WTC11 (cell line): Measurements from ENCODE around the gene CAPN13. TPM values are rescaled to one million over a fixed set of nuclear protein-coding genes. Genes with fewer than 3 reads are reported as not detected.

Experiments
- ATAC-seq: fragments of 200-7000 bp; cut with Tn5 transposase; 2 replicates; pipeline ENCODE4 v1.10.0; 2021; ENCODE audit warnings: mild to moderate bottlenecking, moderate library complexity
- CTCF ChIA-PET: fragments of 300-600 bp; sonication (Branson Sonifier 250); formaldehyde crosslinking; loops from one replicate; lab custom pipeline; 2021; ENCODE audit warnings: antibody characterized with exemption; lab: Charles Lee
- POLR2A ChIA-PET: fragments of 350-600 bp; sonication (Branson Sonifier 250); formaldehyde crosslinking; loops from one replicate; lab custom pipeline; 2021; ENCODE audit warnings: antibody characterized with exemption; lab: Charles Lee
- DNase-seq: peaks from one replicate; pipeline ENCODE4 v3.0.0; 2021; ENCODE audit warnings: low spot score
- H3K27ac Mint-ChIP-seq: 2 replicates; pipeline ENCODE4 v1.8.0; 2021; ENCODE audit warnings: mixed read lengths
- H3K27me3 Mint-ChIP-seq: 2 replicates; pipeline ENCODE4 v1.8.0; 2021; ENCODE audit warnings: low read depth, mild to moderate bottlenecking, moderate library complexity, mixed read lengths
- H3K36me3 Mint-ChIP-seq: 2 replicates; pipeline ENCODE4 v1.8.0; 2021; ENCODE audit warnings: mixed read lengths
- H3K4me1 Mint-ChIP-seq: 2 replicates; pipeline ENCODE4 v1.8.0; 2022; ENCODE audit warnings: mixed read lengths
- H3K4me3 Mint-ChIP-seq: 2 replicates; pipeline ENCODE4 v1.8.0; 2021; ENCODE audit warnings: mild to moderate bottlenecking, moderate library complexity, mixed read lengths
- H3K9me3 Mint-ChIP-seq: 2 replicates; pipeline ENCODE4 v1.8.0; 2021; ENCODE audit warnings: mixed read lengths
- CTCF ChIP-seq: fragments of 200-600 bp; IDR thresholded peaks from 2 replicates; pipeline ENCODE4 v1.8.0; 2022; ENCODE audit warnings: antibody characterized with exemption
- FOXP1 ChIP-seq: sonication (generic); formaldehyde crosslinking; IDR thresholded peaks from 2 replicates; pipeline ENCODE4 v1.8.0; 2022; ENCODE audit warnings: missing genetic modification reagents, mild to moderate bottlenecking, moderate library complexity, borderline replicate concordance
- FOXP4 ChIP-seq: sonication (generic); formaldehyde crosslinking; IDR thresholded peaks from 2 replicates; pipeline ENCODE4 v1.8.0; 2022; ENCODE audit warnings: mild to moderate bottlenecking, missing genetic modification reagents
- JUN ChIP-seq: sonication (generic); formaldehyde crosslinking; IDR thresholded peaks from 2 replicates; pipeline ENCODE4 v1.8.0; 2023; ENCODE audit warnings: mild to moderate bottlenecking, missing genetic modification reagents
- KAT7 ChIP-seq: sonication (generic); formaldehyde crosslinking; IDR thresholded peaks from 2 replicates; pipeline ENCODE4 v1.8.1; 2023; ENCODE audit warnings: missing genetic modification reagents, mild to moderate bottlenecking, borderline replicate concordance
- MLX ChIP-seq: sonication (generic); formaldehyde crosslinking; IDR thresholded peaks from 2 replicates; pipeline ENCODE4 v1.8.1; 2023; ENCODE audit warnings: mild to moderate bottlenecking, missing genetic modification reagents, moderate library complexity
- MYBL2 ChIP-seq: sonication (generic); formaldehyde crosslinking; IDR thresholded peaks from 2 replicates; pipeline ENCODE4 v1.8.1; 2023; ENCODE audit warnings: mild to moderate bottlenecking, moderate library complexity, missing genetic modification reagents
- OVOL2 ChIP-seq: fragments of 250-450 bp; sonication (Bioruptor Pico); IDR thresholded peaks from 2 replicates; pipeline ENCODE4 v1.9.0; 2021; ENCODE audit warnings: mild to moderate bottlenecking, borderline replicate concordance
- RORB ChIP-seq: fragments of 250-450 bp; sonication (Bioruptor Pico); IDR thresholded peaks from 2 replicates; pipeline ENCODE4 v1.9.0; 2021; ENCODE audit warnings: mild to moderate bottlenecking
- SMAD3 ChIP-seq: sonication (generic); formaldehyde crosslinking; IDR thresholded peaks from 2 replicates; pipeline ENCODE4 v1.8.0; 2022; ENCODE audit warnings: missing genetic modification reagents, mild to moderate bottlenecking, borderline replicate concordance
- SOX15 ChIP-seq: fragments of 250-450 bp; sonication (Bioruptor Pico); IDR thresholded peaks from 2 replicates; pipeline ENCODE4 v1.9.0; 2021; ENCODE audit warnings: mild to moderate bottlenecking
- TCF7 ChIP-seq: sonication (generic); formaldehyde crosslinking; IDR thresholded peaks from 2 replicates; pipeline ENCODE4 v1.8.0; 2022; ENCODE audit warnings: mild to moderate bottlenecking, low read depth, missing genetic modification reagents, moderate library complexity
- TEAD4 ChIP-seq: sonication (generic); formaldehyde crosslinking; IDR thresholded peaks from 2 replicates; pipeline ENCODE4 v1.8.0; 2022; ENCODE audit warnings: mild to moderate bottlenecking, missing genetic modification reagents
- TP53 ChIP-seq: sonication (generic); formaldehyde crosslinking; IDR thresholded peaks from 2 replicates; pipeline ENCODE4 v1.8.1; 2023; ENCODE audit warnings: mild to moderate bottlenecking, missing genetic modification reagents
- total RNA-seq: library from RNA; stranded (reverse); gene quantifications from 3 replicates; pipeline ENCODE4 v1.2.3, GENCODE V29; 2021
- TF ChIP-seq, protein P1 (sequence below): sonication (generic); formaldehyde crosslinking; IDR thresholded peaks from 2 replicates; pipeline ENCODE4 v1.8.0; 2022; ENCODE audit warnings: mild to moderate bottlenecking, missing genetic modification reagents
- TF ChIP-seq, protein P2 (sequence below): sonication (generic); formaldehyde crosslinking; IDR thresholded peaks from 2 replicates; pipeline ENCODE4 v1.8.1; 2023; ENCODE audit warnings: mild to moderate bottlenecking, missing genetic modification reagents
- TF ChIP-seq, protein P3 (sequence below): sonication (generic); formaldehyde crosslinking; conservative IDR thresholded peaks from 2 replicates; pipeline ENCODE4 v1.8.1; 2023; ENCODE audit warnings: mild to moderate bottlenecking, low read depth, missing genetic modification reagents, moderate library complexity
- TF ChIP-seq, protein P4 (sequence below): sonication (generic); formaldehyde crosslinking; IDR thresholded peaks from 2 replicates; pipeline ENCODE4 v1.8.1; 2022; ENCODE audit warnings: low read depth, missing genetic modification reagents, borderline replicate concordance

Gene CAPN13
- total RNA-seq, 1 experiment from 2014 or later: 1.7 TPM

DNA sequence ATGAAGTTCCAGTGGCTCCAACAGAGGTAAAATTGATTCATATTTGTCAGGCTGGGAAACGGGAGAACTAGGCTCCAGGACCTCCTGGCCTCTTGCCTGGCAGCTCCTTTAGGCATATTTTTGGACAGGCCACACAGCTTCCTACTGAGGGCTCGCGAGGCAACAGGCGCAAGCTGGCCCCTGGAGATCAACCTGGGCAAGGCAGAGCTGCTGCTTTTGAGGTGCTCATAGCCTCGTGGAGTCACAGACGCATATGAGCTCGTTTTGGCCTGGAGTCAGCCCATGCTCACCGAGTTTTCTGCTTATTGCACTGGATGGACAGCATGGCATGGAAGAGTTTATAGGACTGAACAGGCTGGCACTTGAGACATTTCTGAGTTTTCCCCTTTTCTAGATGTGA is 97.7 kb downstream of the CAPN13 start:
- DNase-seq (no peak), ATAC-seq (no peak)
- POLR2A ChIA-PET: no interaction called here
- H3K4me3 Mint-ChIP-seq: no peak overlapping the region
- peaks cover 5% of the 10 kb centered on the region; the same call in 1 of the 2 replicates for H3K36me3 Mint-ChIP-seq
- TF ChIP-seq RORB (CRISPR knock-in tag) (no peak), FOXP1 (CRISPR knock-in tag) (no peak), KAT7 (no peak), SMAD3 (CRISPR knock-in tag) (no peak), OVOL2 (CRISPR knock-in tag) (no peak), JUN (no peak), TCF7 (CRISPR knock-in tag) (no peak)
- TF ChIP-seq, protein P1, sequence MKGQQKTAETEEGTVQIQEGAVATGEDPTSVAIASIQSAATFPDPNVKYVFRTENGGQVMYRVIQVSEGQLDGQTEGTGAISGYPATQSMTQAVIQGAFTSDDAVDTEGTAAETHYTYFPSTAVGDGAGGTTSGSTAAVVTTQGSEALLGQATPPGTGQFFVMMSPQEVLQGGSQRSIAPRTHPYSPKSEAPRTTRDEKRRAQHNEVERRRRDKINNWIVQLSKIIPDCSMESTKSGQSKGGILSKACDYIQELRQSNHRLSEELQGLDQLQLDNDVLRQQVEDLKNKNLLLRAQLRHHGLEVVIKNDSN: no peak
- TF ChIP-seq, protein P2, sequence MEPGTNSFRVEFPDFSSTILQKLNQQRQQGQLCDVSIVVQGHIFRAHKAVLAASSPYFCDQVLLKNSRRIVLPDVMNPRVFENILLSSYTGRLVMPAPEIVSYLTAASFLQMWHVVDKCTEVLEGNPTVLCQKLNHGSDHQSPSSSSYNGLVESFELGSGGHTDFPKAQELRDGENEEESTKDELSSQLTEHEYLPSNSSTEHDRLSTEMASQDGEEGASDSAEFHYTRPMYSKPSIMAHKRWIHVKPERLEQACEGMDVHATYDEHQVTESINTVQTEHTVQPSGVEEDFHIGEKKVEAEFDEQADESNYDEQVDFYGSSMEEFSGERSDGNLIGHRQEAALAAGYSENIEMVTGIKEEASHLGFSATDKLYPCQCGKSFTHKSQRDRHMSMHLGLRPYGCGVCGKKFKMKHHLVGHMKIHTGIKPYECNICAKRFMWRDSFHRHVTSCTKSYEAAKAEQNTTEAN: no peak
- H3K27me3 Mint-ChIP-seq: peaks cover 2% of the 10 kb centered on the region; the same call in 1 of the 2 replicates
- peaks cover 11% of the 10 kb centered on the region for H3K9me3 Mint-ChIP-seq
- CTCF ChIA-PET: interaction anchor here (0.7 to 5.5 kb wide), 4 partner anchors 14 to 543 kb away, joined by 3 to 237 read pairs (median 5); no protein-coding TSS in a partner anchor
- H3K27ac Mint-ChIP-seq: no peak overlapping the region
- no peaks in the 10 kb centered on the region for H3K4me1 Mint-ChIP-seq

GRCh38 chr2:30708491-30709290 is 98.6 kb downstream of the CAPN13 start:
- H3K9me3 Mint-ChIP-seq: peaks cover 17% of the 10 kb centered on the region
- peak; percentile 19; the same call in 1 of the 2 replicates for ATAC-seq
- no peak for DNase-seq
- no peak overlapping the region for H3K4me3 Mint-ChIP-seq
- CTCF ChIA-PET: interaction anchor here (0.7 to 5.5 kb wide), 3 partner anchors 461 to 542 kb away, joined by 3 to 237 read pairs (median 6); no protein-coding TSS in a partner anchor
- no peak for TF ChIP-seq TP53 (CRISPR knock-in tag)
- TF ChIP-seq CTCF: 0 out of 2 replicates have a peak, but pooled peaks have one; percentile 12
- TF ChIP-seq, all 79 proteins: peak for 1
- POLR2A ChIA-PET: no interaction called here
- Mint-ChIP-seq H3K36me3 (peaks cover 5% of the 10 kb centered on the region; the same call in 1 of the 2 replicates), H3K27ac (no peak overlapping the region), H3K27me3 (peaks cover 2% of the 10 kb centered on the region; the same call in 1 of the 2 replicates), H3K4me1 (no peaks in the 10 kb centered on the region)

- no peak overlapping the region for H3K27ac Mint-ChIP-seq
- ChIA-PET POLR2A (no interaction called here), CTCF (interaction anchor here (2.7 to 5.5 kb wide), 2 partner anchors 541 to 543 kb away, joined by 27 to 237 read pairs; no protein-coding TSS in a partner anchor)
- DNase-seq (no peak), ATAC-seq (no peak)
- H3K9me3 Mint-ChIP-seq: peaks cover 30% of the 10 kb centered on the region
- H3K36me3 Mint-ChIP-seq: peaks cover 16% of the 10 kb centered on the region
- peaks cover 2% of the 10 kb centered on the region; the same call in 1 of the 2 replicates for H3K27me3 Mint-ChIP-seq
- no peaks in the 10 kb centered on the region for H3K4me1 Mint-ChIP-seq
- no peak overlapping the region for H3K4me3 Mint-ChIP-seq
- TF ChIP-seq MYBL2: no peak
- TF ChIP-seq SOX15 (CRISPR knock-in tag): no peak
- TF ChIP-seq TEAD4: no peak
- TF ChIP-seq, protein P3, sequence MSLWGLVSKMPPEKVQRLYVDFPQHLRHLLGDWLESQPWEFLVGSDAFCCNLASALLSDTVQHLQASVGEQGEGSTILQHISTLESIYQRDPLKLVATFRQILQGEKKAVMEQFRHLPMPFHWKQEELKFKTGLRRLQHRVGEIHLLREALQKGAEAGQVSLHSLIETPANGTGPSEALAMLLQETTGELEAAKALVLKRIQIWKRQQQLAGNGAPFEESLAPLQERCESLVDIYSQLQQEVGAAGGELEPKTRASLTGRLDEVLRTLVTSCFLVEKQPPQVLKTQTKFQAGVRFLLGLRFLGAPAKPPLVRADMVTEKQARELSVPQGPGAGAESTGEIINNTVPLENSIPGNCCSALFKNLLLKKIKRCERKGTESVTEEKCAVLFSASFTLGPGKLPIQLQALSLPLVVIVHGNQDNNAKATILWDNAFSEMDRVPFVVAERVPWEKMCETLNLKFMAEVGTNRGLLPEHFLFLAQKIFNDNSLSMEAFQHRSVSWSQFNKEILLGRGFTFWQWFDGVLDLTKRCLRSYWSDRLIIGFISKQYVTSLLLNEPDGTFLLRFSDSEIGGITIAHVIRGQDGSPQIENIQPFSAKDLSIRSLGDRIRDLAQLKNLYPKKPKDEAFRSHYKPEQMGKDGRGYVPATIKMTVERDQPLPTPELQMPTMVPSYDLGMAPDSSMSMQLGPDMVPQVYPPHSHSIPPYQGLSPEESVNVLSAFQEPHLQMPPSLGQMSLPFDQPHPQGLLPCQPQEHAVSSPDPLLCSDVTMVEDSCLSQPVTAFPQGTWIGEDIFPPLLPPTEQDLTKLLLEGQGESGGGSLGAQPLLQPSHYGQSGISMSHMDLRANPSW (CRISPR knock-in tag): no peak
- no peak for TF ChIP-seq MLX (CRISPR knock-in tag)
- TF ChIP-seq, protein P4, sequence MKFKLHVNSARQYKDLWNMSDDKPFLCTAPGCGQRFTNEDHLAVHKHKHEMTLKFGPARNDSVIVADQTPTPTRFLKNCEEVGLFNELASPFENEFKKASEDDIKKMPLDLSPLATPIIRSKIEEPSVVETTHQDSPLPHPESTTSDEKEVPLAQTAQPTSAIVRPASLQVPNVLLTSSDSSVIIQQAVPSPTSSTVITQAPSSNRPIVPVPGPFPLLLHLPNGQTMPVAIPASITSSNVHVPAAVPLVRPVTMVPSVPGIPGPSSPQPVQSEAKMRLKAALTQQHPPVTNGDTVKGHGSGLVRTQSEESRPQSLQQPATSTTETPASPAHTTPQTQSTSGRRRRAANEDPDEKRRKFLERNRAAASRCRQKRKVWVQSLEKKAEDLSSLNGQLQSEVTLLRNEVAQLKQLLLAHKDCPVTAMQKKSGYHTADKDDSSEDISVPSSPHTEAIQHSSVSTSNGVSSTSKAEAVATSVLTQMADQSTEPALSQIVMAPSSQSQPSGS (CRISPR knock-in tag): no peak
- no peak for TF ChIP-seq RORB (CRISPR knock-in tag)
- no peak for TF ChIP-seq FOXP4 (CRISPR knock-in tag)
These were observed 99.8 kb downstream of the CAPN13 start for GRCh38 chr2:30707304-30707903.
